NT2/D1 (cell line): Measurements from ENCODE around the gene MAP1LC3B.

Experiments
- DNase-seq: peaks from one replicate; pipeline ENCODE4 v3.0.0-alpha.2; 2011; ENCODE audit warnings: low read depth, low spot score
- H3K27me3 ChIP-seq: 2 replicates; pipeline ENCODE4 v1.6.0; 2011; ENCODE audit warnings: mild to moderate bottlenecking; ENCODE audit not compliant: insufficient read length, insufficient read depth
- H3K36me3 ChIP-seq: 2 replicates; pipeline ENCODE4 v1.6.1; 2011; ENCODE audit warnings: mild to moderate bottlenecking, low read length, mixed read lengths; ENCODE audit not compliant: insufficient read depth, insufficient read length
- H3K4me1 ChIP-seq: 2 replicates; pipeline ENCODE4 v1.5.1; 2011; ENCODE audit not compliant: insufficient read depth, insufficient read length
- H3K4me3 ChIP-seq: 2 replicates; pipeline ENCODE4 v1.5.1; 2011; ENCODE audit warnings: low read depth; ENCODE audit not compliant: insufficient read length
- H3K9ac ChIP-seq: 2 replicates; pipeline ENCODE4 v1.6.0; 2011; ENCODE audit warnings: low read depth; ENCODE audit not compliant: insufficient read length
- H3K9me3 ChIP-seq: 2 replicates; pipeline ENCODE4 v1.5.1; 2011; ENCODE audit warnings: mild to moderate bottlenecking, low read length; ENCODE audit not compliant: insufficient read depth
- SUZ12 ChIP-seq: IDR thresholded peaks from 2 replicates; pipeline ENCODE4 v1.6.1; 2011; ENCODE audit not compliant: insufficient read length, insufficient read depth; ENCODE audit errors: extremely low read depth
- YY1 ChIP-seq: IDR thresholded peaks from 2 replicates; pipeline ENCODE4 v1.6.1; 2011; ENCODE audit not compliant: insufficient read length, insufficient read depth
- ZNF274 ChIP-seq: IDR thresholded peaks from 2 replicates; pipeline ENCODE4 v1.6.1; 2011; ENCODE audit warnings: mild to moderate bottlenecking, low read depth, low read length

The MAP1LC3B gene

DNA sequence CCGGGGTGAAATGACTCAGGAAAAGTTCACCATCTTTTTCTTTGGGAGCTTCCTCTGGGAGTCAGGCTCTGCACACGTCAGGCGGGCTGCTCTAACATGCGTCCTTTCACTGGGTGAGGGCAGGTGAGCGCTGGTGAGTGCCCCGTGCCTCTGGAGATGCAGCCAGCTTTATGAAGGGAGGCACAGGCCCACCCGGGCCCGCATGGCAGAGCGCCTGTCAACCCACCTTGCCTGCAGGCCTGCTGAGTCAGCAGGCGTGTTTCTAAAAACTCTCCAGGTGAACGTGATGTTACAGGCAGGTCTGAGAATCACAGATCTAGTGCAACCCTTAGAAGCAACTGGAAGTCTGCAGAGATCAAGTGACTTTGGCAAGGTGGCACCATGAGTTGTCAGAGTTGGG lies 18.4 kb downstream of the MAP1LC3B start:
- H3K27me3 ChIP-seq = no peaks in the 10 kb centered on the region
- DNase-seq = no peak
- H3K9me3 ChIP-seq = no peaks in the 10 kb centered on the region
- TF ChIP-seq SUZ12 (no peak), YY1 (no peak), ZNF274 (no peak)
- H3K36me3 ChIP-seq = peaks cover 94% of the 10 kb centered on the region
- H3K4me1 ChIP-seq = no peaks in the 10 kb centered on the region
- H3K9ac ChIP-seq = no peak overlapping the region
- no peak overlapping the region for H3K4me3 ChIP-seq

DNA sequence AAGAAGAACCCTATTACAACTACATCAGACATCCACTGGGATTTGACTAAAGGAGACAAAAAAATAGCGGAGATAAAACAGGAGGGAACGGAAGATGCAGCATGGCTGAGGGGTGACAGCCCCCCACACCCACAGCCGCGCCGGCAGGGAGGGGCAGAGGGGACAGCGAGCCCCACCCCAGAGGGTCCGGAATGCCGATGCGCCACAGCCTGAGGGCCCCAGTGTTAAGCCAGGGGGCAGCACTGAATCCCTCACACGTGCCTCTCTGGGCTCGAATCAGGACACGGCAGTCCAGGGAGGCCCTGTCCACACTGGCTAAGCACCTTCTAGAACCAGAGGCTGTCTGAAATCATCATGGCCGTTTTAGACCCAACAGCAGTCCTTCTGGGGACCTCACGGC lies 18.8 kb downstream of the MAP1LC3B start:
- Histone ChIP-seq H3K27me3 (no peaks in the 10 kb centered on the region), H3K36me3 (peaks cover 92% of the 10 kb centered on the region), H3K9ac (no peak overlapping the region), H3K4me3 (no peak overlapping the region), H3K4me1 (no peaks in the 10 kb centered on the region), H3K9me3 (no peaks in the 10 kb centered on the region)
- DNase-seq = no peak
- TF ChIP-seq YY1 = no peak
- TF ChIP-seq SUZ12 = no peak
- no peak for TF ChIP-seq ZNF274

DNA sequence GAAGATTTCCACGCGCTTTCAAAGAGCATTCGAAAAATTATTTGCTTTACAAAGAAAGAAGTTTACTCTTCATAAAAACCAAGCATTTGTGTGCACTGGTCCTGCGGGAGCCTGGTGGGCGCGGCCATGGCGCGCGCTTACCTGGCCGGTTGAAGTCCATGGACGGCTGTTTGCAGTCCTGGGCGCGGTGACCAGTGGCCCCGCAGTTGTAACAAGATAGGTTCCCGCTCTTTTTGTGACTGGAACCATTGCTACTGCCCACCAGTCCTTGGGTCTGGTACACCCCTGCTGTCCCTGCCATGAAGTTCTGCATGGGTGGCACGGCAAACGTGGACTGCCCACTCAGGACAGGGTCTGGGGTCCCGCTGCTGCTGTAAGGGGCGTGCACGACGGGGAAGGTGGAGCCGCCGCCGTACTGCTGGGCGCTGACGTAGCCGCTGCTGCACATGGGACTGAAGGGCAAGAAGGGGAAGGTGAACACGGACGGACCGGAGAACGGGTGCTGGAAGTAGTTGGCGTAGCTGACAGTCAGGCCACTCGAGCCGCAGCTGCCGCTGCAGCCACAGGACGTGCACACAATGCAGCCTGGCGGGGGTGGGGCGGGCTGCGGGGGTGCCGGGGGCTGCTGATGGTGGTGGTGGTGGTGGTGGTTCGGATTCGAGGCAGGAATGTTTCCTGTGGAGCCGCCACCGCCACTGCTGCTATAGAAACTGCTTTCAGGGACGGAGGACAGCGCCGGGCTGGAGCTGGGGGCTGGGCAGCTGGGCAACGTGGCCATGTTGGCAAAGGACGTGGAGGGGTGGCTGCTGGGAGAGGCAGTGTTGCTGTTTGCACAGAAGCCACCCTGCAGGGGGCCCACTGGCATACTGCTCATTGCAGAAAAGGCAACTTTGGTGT lies 19.5 kb downstream of the MAP1LC3B start:
- H3K36me3 ChIP-seq = peaks cover 93% of the 10 kb centered on the region
- TF ChIP-seq YY1 = no peak

GRCh38 chr16:87412371-87412995 lies 20.3 kb downstream of the MAP1LC3B start:
- no peak for DNase-seq
- no peak overlapping the region for H3K4me3 ChIP-seq
- no peaks in the 10 kb centered on the region for H3K4me1 ChIP-seq
- no peak for TF ChIP-seq SUZ12
- no peak for TF ChIP-seq ZNF274
- no peak for TF ChIP-seq YY1
- no peaks in the 10 kb centered on the region for H3K27me3 ChIP-seq
- no peak overlapping the region for H3K9ac ChIP-seq
- no peaks in the 10 kb centered on the region for H3K9me3 ChIP-seq
- H3K36me3 ChIP-seq = peaks cover 93% of the 10 kb centered on the region

More for the DNA sequence above, 19.5 kb downstream of the MAP1LC3B start:
- Histone ChIP-seq H3K4me3 (no peak overlapping the region), H3K9me3 (no peaks in the 10 kb centered on the region), H3K27me3 (no peaks in the 10 kb centered on the region), H3K4me1 (no peaks in the 10 kb centered on the region), H3K9ac (no peak overlapping the region)
- no peak for DNase-seq

- TF ChIP-seq ZNF274 (no peak), SUZ12 (no peak), YY1 (no peak)
Measured at GRCh38 chr16:87412996-87413421, 20.9 kb downstream of the MAP1LC3B start.

GRCh38 chr16:87414251-87414680 lies 22.1 kb downstream of the MAP1LC3B start:
- Histone ChIP-seq H3K36me3 (peaks cover 89% of the 10 kb centered on the region), H3K9ac (no peak overlapping the region), H3K4me3 (no peak overlapping the region), H3K9me3 (no peaks in the 10 kb centered on the region), H3K27me3 (no peaks in the 10 kb centered on the region), H3K4me1 (no peaks in the 10 kb centered on the region)
- TF ChIP-seq SUZ12 (no peak), ZNF274 (no peak), YY1 (no peak)
- no peak for DNase-seq

More at GRCh38 chr16:87412996-87413421, 20.9 kb downstream of the MAP1LC3B start:
- Histone ChIP-seq H3K36me3 (peaks cover 93% of the 10 kb centered on the region), H3K9me3 (no peaks in the 10 kb centered on the region), H3K9ac (no peak overlapping the region), H3K4me3 (no peak overlapping the region), H3K27me3 (no peaks in the 10 kb centered on the region), H3K4me1 (no peaks in the 10 kb centered on the region)
- DNase-seq = no peak

DNA sequence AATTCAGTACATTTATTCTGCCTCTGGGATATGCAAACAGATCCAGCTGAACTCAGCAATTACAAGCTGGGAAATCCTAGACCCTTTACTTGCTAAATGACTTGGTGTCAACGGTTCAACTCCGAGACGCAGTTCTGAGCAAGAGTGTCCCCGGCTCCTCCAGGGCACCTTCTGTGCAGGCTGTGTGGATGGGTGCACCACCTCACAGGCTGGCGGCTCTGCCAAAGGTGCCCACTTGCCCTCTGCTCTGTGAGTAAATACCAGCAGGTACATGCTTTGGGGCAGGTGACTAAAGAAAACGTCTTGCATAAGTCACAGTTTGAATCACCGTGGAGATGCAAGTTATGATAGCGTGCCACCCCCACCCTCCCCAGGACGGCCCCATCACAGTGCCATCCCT lies 23.3 kb downstream of the MAP1LC3B start:
- H3K9me3 ChIP-seq = no peaks in the 10 kb centered on the region
- DNase-seq = no peak
- peaks cover 86% of the 10 kb centered on the region for H3K36me3 ChIP-seq
- TF ChIP-seq ZNF274 = no peak
- TF ChIP-seq YY1 = no peak
- TF ChIP-seq SUZ12 = no peak
- H3K4me1 ChIP-seq = no peaks in the 10 kb centered on the region
- H3K27me3 ChIP-seq = no peaks in the 10 kb centered on the region
- H3K9ac ChIP-seq = no peak overlapping the region
- no peak overlapping the region for H3K4me3 ChIP-seq
